Peyer's patch (tissue), 4 donors: ENCODE measurements around the gene NSUN7.

Experiments used
- POLR2A ChIP-seq, 2 donors: fragments of 450-650 bp; IDR thresholded peaks; one replicate each; pipeline ENCODE4 v1.5.1; 2017; ENCODE audit warnings: antibody characterized with exemption in 2 of 2, mild to moderate bottlenecking in 2 of 2, moderate library complexity in 2 of 2
- TF ChIP-seq, protein P1 (sequence below), 6 experiments: fragments of 450-650 bp in 4 of 6; fragments of 200-600 bp in 2 of 6; sonication (generic) in 1 of 6; IDR thresholded peaks; one replicate each; pipeline ENCODE4 v1.5.1; 2017 to 2019; ENCODE audit warnings: antibody characterized with exemption in 6 of 6, mild to moderate bottlenecking in 3 of 6, moderate library complexity in 1 of 6

DNA sequence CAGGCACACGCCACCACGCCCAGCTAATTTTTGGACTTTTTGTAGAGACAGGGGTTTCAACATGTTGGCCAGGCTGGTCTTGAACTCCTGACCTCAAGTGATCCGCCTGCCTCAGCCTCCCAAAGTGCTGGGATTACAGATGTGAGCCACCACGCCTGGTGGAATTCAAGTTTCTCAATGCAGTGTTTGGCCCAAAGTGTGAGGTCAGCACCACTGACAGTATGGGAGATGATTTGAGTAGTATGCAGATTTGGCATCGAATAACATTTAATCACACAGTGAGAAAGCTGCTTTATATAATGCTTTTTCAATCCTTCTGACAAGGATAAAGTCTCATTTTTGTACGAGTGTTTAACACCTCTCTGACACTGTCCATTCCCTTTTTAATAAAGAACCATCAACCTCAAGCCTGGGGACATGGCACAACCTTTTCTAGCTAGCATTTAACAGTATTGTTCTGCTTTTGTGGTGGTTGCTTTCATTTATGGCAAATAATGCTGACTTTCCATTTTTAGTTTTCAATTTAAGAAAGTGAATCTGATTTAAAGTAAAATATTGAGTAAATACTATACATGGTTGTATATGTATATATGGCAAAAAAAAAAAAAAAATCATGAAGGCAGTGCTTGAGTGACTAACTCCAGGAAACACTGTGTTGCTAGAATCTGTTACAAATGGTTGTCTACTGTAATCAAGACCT is 4.3 kb upstream of the NSUN7 start:
- TF ChIP-seq, protein P1, sequence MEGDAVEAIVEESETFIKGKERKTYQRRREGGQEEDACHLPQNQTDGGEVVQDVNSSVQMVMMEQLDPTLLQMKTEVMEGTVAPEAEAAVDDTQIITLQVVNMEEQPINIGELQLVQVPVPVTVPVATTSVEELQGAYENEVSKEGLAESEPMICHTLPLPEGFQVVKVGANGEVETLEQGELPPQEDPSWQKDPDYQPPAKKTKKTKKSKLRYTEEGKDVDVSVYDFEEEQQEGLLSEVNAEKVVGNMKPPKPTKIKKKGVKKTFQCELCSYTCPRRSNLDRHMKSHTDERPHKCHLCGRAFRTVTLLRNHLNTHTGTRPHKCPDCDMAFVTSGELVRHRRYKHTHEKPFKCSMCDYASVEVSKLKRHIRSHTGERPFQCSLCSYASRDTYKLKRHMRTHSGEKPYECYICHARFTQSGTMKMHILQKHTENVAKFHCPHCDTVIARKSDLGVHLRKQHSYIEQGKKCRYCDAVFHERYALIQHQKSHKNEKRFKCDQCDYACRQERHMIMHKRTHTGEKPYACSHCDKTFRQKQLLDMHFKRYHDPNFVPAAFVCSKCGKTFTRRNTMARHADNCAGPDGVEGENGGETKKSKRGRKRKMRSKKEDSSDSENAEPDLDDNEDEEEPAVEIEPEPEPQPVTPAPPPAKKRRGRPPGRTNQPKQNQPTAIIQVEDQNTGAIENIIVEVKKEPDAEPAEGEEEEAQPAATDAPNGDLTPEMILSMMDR (IDR thresholded peaks at IDR 0.05) = no peak
- no peak for TF ChIP-seq POLR2A (IDR thresholded peaks at IDR 0.05)
